Natural killer cell (primary cell): ENCODE results near the gene TMCO6. TPM values are rescaled to one million over a fixed set of nuclear protein-coding genes. Genes with fewer than 3 reads are reported as not detected.
"Not testable (repeated sequence)": the region's sequence is repeated elsewhere in the genome, so short reads cannot be mapped to it uniquely, and the experiment has no call there.

Experiments used
- ATAC-seq, 3 donors: fragments of 150-1000 bp in 2 of 3; fragments of 200-7000 bp in 1 of 3; cut with Tn5 transposase; 1 replicate in 1 of 3; 2 replicates in 2 of 3; pipeline ENCODE4 v1.10.0; 2021; ENCODE audit warnings: mild to moderate bottlenecking in 2 of 3, moderate library complexity in 2 of 3
- DNase-seq, 2 donors: peaks; one replicate each; pipeline versions ENCODE4 v3.0.0 to v3.0.0-alpha.2; 2013 to 2021; ENCODE audit warnings: mixed read lengths in 1 of 2
- H3K27ac ChIP-seq: one replicate; pipeline ENCODE4 v1.5.1; 2013; ENCODE audit warnings: mild to moderate bottlenecking, low read length
- H3K27me3 ChIP-seq: one replicate; pipeline ENCODE4 v1.6.1; 2013; ENCODE audit warnings: low read length; ENCODE audit not compliant: control insufficient read depth, insufficient read depth
- H3K36me3 ChIP-seq: one replicate; pipeline ENCODE4 v1.6.1; 2013; ENCODE audit warnings: low read length; ENCODE audit not compliant: control insufficient read depth, insufficient read depth
- H3K4me1 ChIP-seq: one replicate; pipeline ENCODE4 v1.6.1; 2013; ENCODE audit warnings: low read length; ENCODE audit not compliant: control insufficient read depth, insufficient read depth
- H3K4me3 ChIP-seq: one replicate; pipeline ENCODE4 v1.5.1; 2013; ENCODE audit warnings: low read length
- H3K9me3 ChIP-seq: one replicate; pipeline ENCODE4 v1.6.1; 2013; ENCODE audit warnings: low read length; ENCODE audit not compliant: control insufficient read depth, insufficient read depth
- H3K27ac Mint-ChIP-seq, 2 donors: one replicate each; pipeline ENCODE4 v1.8.0; 2022; ENCODE audit warnings: mild to moderate bottlenecking in 2 of 2, mixed read lengths in 2 of 2, moderate library complexity in 1 of 2
- H3K27me3 Mint-ChIP-seq, 2 donors: one replicate each; pipeline ENCODE4 v1.8.0; 2022; ENCODE audit warnings: low read depth in 2 of 2, mixed read lengths in 2 of 2
- H3K36me3 Mint-ChIP-seq: one replicate; pipeline ENCODE4 v1.8.0; 2022; ENCODE audit warnings: mixed read lengths
- H3K4me1 Mint-ChIP-seq, 2 donors: one replicate each; pipeline ENCODE4 v1.8.0; 2022; ENCODE audit warnings: mixed read lengths in 2 of 2
- H3K4me3 Mint-ChIP-seq: one replicate; pipeline ENCODE4 v1.8.0; 2022; ENCODE audit warnings: mild to moderate bottlenecking, moderate library complexity, mixed read lengths
- H3K9me3 Mint-ChIP-seq, 2 donors: one replicate each; pipeline ENCODE4 v1.8.0; 2022; ENCODE audit warnings: mixed read lengths in 2 of 2
- CTCF ChIP-seq: fragments of 200-600 bp; IDR thresholded peaks from one replicate; pipeline ENCODE4 v1.8.0; 2022; ENCODE audit warnings: antibody characterized with exemption
- WGBS: methylation state at CpG from one replicate; pipeline ENCODE4 v1.1.7; 2013; ENCODE audit warnings: missing lambda C conversion rate; ENCODE audit not compliant: insufficient coverage; 5-methylcytosine and 5-hydroxymethylcytosine counted together
- intact Hi-C: fragments of 100-400 bp; cut with micrococcal nuclease; formaldehyde crosslinking; loops from one replicate; pipeline ENCODE4 v1.14.2; 2022
- total RNA-seq, 4 donors: library from RNA; stranded (reverse); fragments of 120-200 nt in 1 of 4; gene quantifications; one replicate each; pipeline versions ENCODE4 v1.2.3 to v1.2.4, GENCODE V29; 2013 to 2022

The TMCO6 gene
- total RNA-seq, 3 donors from 2014 or later (not counting 1 experiment from before 2014, with no cell fraction given) = 17.9 to 19.5 (median 18.8) TPM

- Histone ChIP-seq H3K27me3 (no peaks in the 10 kb centered on the region), H3K4me3 (no peak overlapping the region), H3K9me3 (no peaks in the 10 kb centered on the region), H3K27ac (no peak overlapping the region), H3K36me3 (no peaks in the 10 kb centered on the region), H3K4me1 (no peaks in the 10 kb centered on the region)
- no peak for TF ChIP-seq CTCF
- no peak for ATAC-seq
- intact Hi-C loops = no loop called here
- Mint-ChIP-seq H3K27ac (no peak overlapping the region), H3K36me3 (no peaks in the 10 kb centered on the region), H3K4me1 (no peaks in the 10 kb centered on the region), H3K4me3 (no peak overlapping the region), H3K27me3 (peaks cover 0 to 2% of the 10 kb centered on the region in 2 donors), H3K9me3 (no peaks in the 10 kb centered on the region)
- no peak for DNase-seq
Observed at GRCh38 chr5:140600096-140600495, 39.2 kb upstream of the TMCO6 start.

GRCh38 chr5:140602147-140602546, 37.1 kb upstream of the TMCO6 start:
- no peak for TF ChIP-seq CTCF
- Histone ChIP-seq H3K4me3 (no peak overlapping the region), H3K4me1 (no peaks in the 10 kb centered on the region), H3K9me3 (no peaks in the 10 kb centered on the region), H3K36me3 (no peaks in the 10 kb centered on the region), H3K27me3 (no peaks in the 10 kb centered on the region), H3K27ac (no peak overlapping the region)
- Mint-ChIP-seq H3K4me3 (no peak overlapping the region), H3K27ac (no peak overlapping the region), H3K27me3 (peaks cover 0 to 2% of the 10 kb centered on the region in 2 donors), H3K9me3 (no peaks in the 10 kb centered on the region), H3K4me1 (no peaks in the 10 kb centered on the region), H3K36me3 (no peaks in the 10 kb centered on the region)
- WGBS = 87% methylated on average over 2 of the region's 4 CpGs
- DNase-seq (no peak), ATAC-seq (no peak)
- intact Hi-C loops = no loop called here

- H3K9me3 ChIP-seq, H3K27ac ChIP-seq, H3K27me3 Mint-ChIP-seq, H3K27me3 ChIP-seq, ATAC-seq, H3K27ac Mint-ChIP-seq, DNase-seq, H3K4me3 Mint-ChIP-seq, H3K9me3 Mint-ChIP-seq, H3K36me3 ChIP-seq, H3K36me3 Mint-ChIP-seq, H3K4me1 ChIP-seq, intact Hi-C loops, H3K4me3 ChIP-seq, H3K4me1 Mint-ChIP-seq: not testable (repeated sequence)
- 100% methylated on average over 4 of the region's 4 CpGs for WGBS
Observed at GRCh38 chr5:140603446-140603698, 35.9 kb upstream of the TMCO6 start.

- Histone ChIP-seq H3K4me1 (no peaks in the 10 kb centered on the region), H3K27me3 (no peaks in the 10 kb centered on the region), H3K9me3 (no peaks in the 10 kb centered on the region), H3K27ac (no peak overlapping the region), H3K36me3 (no peaks in the 10 kb centered on the region), H3K4me3 (no peak overlapping the region)
- ATAC-seq (no peak), DNase-seq (no peak)
- TF ChIP-seq CTCF = no peak
- H3K36me3 Mint-ChIP-seq = no peaks in the 10 kb centered on the region
- no peaks in the 10 kb centered on the region for H3K9me3 Mint-ChIP-seq
- H3K27me3 Mint-ChIP-seq = peaks cover 0 to 2% of the 10 kb centered on the region in 2 donors
- no peak overlapping the region for H3K4me3 Mint-ChIP-seq
- H3K27ac Mint-ChIP-seq = no peak overlapping the region
- intact Hi-C loops = no loop called here
- no peaks in the 10 kb centered on the region for H3K4me1 Mint-ChIP-seq
- 88% methylated on average over 1 of the region's 2 CpGs for WGBS
Observed at GRCh38 chr5:140603734-140604133, 35.5 kb upstream of the TMCO6 start.
